Measurements from ENCODE around the gene RNU1-4.
"Not testable (repeated sequence)": the region's sequence is repeated elsewhere in the genome, so short reads cannot be mapped to it uniquely, and the experiment has no call there.

DNA sequence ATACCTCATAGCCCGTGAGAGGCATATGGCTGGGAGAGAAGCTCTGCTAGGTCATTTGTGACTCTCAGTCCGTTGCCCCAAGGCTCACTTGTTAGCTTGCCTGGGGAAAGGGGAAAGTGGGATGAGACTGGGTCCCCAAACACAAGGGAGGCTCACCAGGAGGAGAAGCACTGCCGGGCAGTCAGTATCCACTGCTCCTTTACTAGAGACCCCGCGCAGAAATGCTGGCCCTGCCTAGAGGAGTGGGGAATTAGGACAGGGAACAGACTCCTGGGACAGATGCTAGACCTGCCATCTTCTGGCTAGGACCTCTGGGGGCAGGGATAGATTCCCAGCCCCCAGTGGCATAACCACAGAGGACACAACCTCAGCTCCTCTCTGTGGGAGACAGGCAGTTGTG is 17.7 kb downstream of the RNU1-4 start:
- TF ChIP-seq CTCF (conservative IDR thresholded peaks at IDR 0.05; ENCODE audit: low read length); EZH2phosphoT487 (IDR thresholded peaks at IDR 0.05; ENCODE audit: borderline replicate concordance): not testable (repeated sequence)
